HCT116 (cell line): ENCODE results near the gene PRKN. TPM values are rescaled to one million over a fixed set of nuclear protein-coding genes. Genes with fewer than 3 reads are reported as not detected.

Experiments
- ATAC-seq: fragments of 200-7000 bp; cut with Tn5 transposase; 2 replicates; pipeline ENCODE4 v1.9.1; 2020; ENCODE audit warnings: mild to moderate bottlenecking, moderate library complexity
- BruUV-seq: library from RNA; stranded (reverse); fragments of 400-500 nt; replicated peaks from 2 replicates; lab custom pipeline; 2021; lab: Mats Ljungman, UMichigan
- CTCF ChIA-PET: fragments of 300-600 bp; sonication (Branson Sonifier 250); formaldehyde crosslinking; loops from one replicate; lab custom pipeline; 2021; ENCODE audit warnings: antibody characterized with exemption; lab: Charles Lee
- POLR2A ChIA-PET: fragments of 300-600, 350-600 bp; sonication (Branson Sonifier 250); formaldehyde crosslinking; loops from one replicate; lab custom pipeline; 2021; ENCODE audit warnings: antibody characterized with exemption; lab: Charles Lee
- RAD21 ChIA-PET, 2 experiments: fragments of 300-600 bp; sonication (Branson Sonifier 250); formaldehyde crosslinking; loops; one replicate each; lab custom pipeline; 2023; ENCODE audit warnings: low total read pairs in 2 of 2; ENCODE audit not compliant: uncharacterized antibody in 2 of 2, unreplicated experiment in 2 of 2, low non-redundant PET in 1 of 2; lab: Charles Lee
- DNase-seq: peaks from one replicate; pipeline ENCODE4 v3.0.0-alpha.2; 2010; ENCODE audit warnings: low read depth, low spot score
- H2AFZ ChIP-seq: fragments of 200-600 bp; shearing (Covaris generic), sonication (generic); 2 replicates; pipeline ENCODE4 v1.6.1; 2017; ENCODE audit warnings: low read depth, mixed run types, mixed read lengths, antibody characterized with exemption, low read length; ENCODE audit not compliant: poor library complexity, severe bottlenecking
- H3K27ac ChIP-seq: 2 replicates; pipeline ENCODE4 v1.5.1; 2012; ENCODE audit warnings: low read depth, low read length
- H3K27me3 ChIP-seq: fragments of 200-600 bp; sonication (generic); 2 replicates; pipeline ENCODE4 v1.6.1; 2016; ENCODE audit warnings: mixed run types, low read length, mixed read lengths; ENCODE audit not compliant: insufficient read depth
- H3K36me3 ChIP-seq, 2 experiments: fragments of 200-500 bp in 1 of 2; fragments of 200-600 bp in 1 of 2; sonication (Bioruptor generic) in 1 of 2; sonication (generic) in 1 of 2; 2 replicates each; pipeline versions ENCODE4 v1.5.1 to v1.6.1; 2014 to 2016; ENCODE audit warnings: low read length in 2 of 2, inconsistent platforms in 1 of 2, mixed read lengths in 1 of 2, mixed run types in 1 of 2; ENCODE audit not compliant: insufficient read depth in 2 of 2, control insufficient read depth in 1 of 2
- H3K4me1 ChIP-seq, 2 experiments: fragments of 200-600 bp in 1 of 2; sonication (generic) in 1 of 2; 2 replicates each; pipeline versions ENCODE4 v1.5.1 to v1.6.1; 2012 to 2017; ENCODE audit warnings: low read length in 2 of 2, inconsistent platforms in 1 of 2, mild to moderate bottlenecking in 1 of 2, mixed read lengths in 1 of 2, mixed run types in 1 of 2, moderate library complexity in 1 of 2; ENCODE audit not compliant: insufficient read depth in 2 of 2, control insufficient read depth in 1 of 2
- H3K4me2 ChIP-seq: fragments of 200-600 bp; sonication (generic); 2 replicates; pipeline ENCODE4 v1.6.1; 2017; ENCODE audit warnings: mixed run types, low read length, mixed read lengths
- H3K4me3 ChIP-seq, 2 experiments: fragments of 200-600 bp in 1 of 2; sonication (generic) in 1 of 2; replicated peaks in 1 of 2; 2 replicates each; pipeline ENCODE4 v1.5.1; 2011 to 2016; ENCODE audit warnings: low read length in 2 of 2, control low read depth in 1 of 2, low read depth in 1 of 2, mild to moderate bottlenecking in 1 of 2, mixed read lengths in 1 of 2, mixed run types in 1 of 2
- H3K79me2 ChIP-seq: fragments of 200-600 bp; sonication (generic); 2 replicates; pipeline ENCODE4 v1.6.1; 2017; ENCODE audit warnings: mild to moderate bottlenecking, mixed run types, low read length, moderate library complexity, mixed read lengths; ENCODE audit not compliant: insufficient read depth
- H3K9ac ChIP-seq: fragments of 200-600 bp; sonication (generic); 2 replicates; pipeline ENCODE4 v1.6.1; 2016; ENCODE audit warnings: low read length, mixed read lengths
- H3K9me2 ChIP-seq: fragments of 200-600 bp; sonication (generic), shearing (Covaris generic); 2 replicates; pipeline ENCODE4 v1.6.1; 2017; ENCODE audit warnings: mixed run types, mild to moderate bottlenecking, moderate library complexity; ENCODE audit not compliant: insufficient read depth
- H3K9me3 ChIP-seq, 2 experiments: fragments of 200-500 bp in 1 of 2; fragments of 200-600 bp in 1 of 2; sonication (Bioruptor generic) in 1 of 2; sonication (generic) in 1 of 2; 2 replicates each; pipeline ENCODE4 v1.6.1; 2014 to 2017; ENCODE audit warnings: low read length in 2 of 2, mixed read lengths in 2 of 2, inconsistent platforms in 1 of 2, low read depth in 1 of 2, mild to moderate bottlenecking in 1 of 2, mixed run types in 1 of 2, moderate library complexity in 1 of 2; ENCODE audit not compliant: control insufficient read depth in 1 of 2, insufficient read depth in 1 of 2
- H4K20me1 ChIP-seq: fragments of 200-600 bp; sonication (generic), shearing (Covaris generic); 2 replicates; pipeline ENCODE4 v1.6.1; 2017; ENCODE audit warnings: mixed run types, mild to moderate bottlenecking, moderate library complexity; ENCODE audit not compliant: insufficient read depth
- CBX3 ChIP-seq: IDR thresholded peaks from 2 replicates; pipeline ENCODE4 v1.6.1; 2012; ENCODE audit warnings: low read depth
- CEBPB ChIP-seq: IDR thresholded peaks from 2 replicates; pipeline ENCODE4 v1.6.1; 2012; ENCODE audit warnings: low read depth
- EGR1 ChIP-seq: IDR thresholded peaks from 2 replicates; pipeline ENCODE4 v1.6.1; 2012; ENCODE audit warnings: low read depth
- ELF1 ChIP-seq: IDR thresholded peaks from 2 replicates; pipeline ENCODE4 v1.6.1; 2012; ENCODE audit warnings: low read depth, borderline replicate concordance
- EZH2 ChIP-seq: fragments of 200-600 bp; sonication (generic); IDR thresholded peaks from 2 replicates; pipeline ENCODE4 v1.6.1; 2017; ENCODE audit warnings: antibody characterized with exemption, mixed run types
- EZH2phosphoT487 ChIP-seq: fragments of 200-600 bp; IDR thresholded peaks from 2 replicates; pipeline ENCODE4 v1.6.1; 2018; ENCODE audit warnings: antibody characterized with exemption, borderline replicate concordance
- FOSL1 ChIP-seq: IDR thresholded peaks from 2 replicates; pipeline ENCODE4 v1.6.1; 2012; ENCODE audit warnings: low read depth
- JUND ChIP-seq: IDR thresholded peaks from 2 replicates; pipeline ENCODE4 v1.6.1; 2012
- MAX ChIP-seq: IDR thresholded peaks from 2 replicates; pipeline ENCODE4 v1.6.1; 2012
- POLR2A ChIP-seq: IDR thresholded peaks from 2 replicates; pipeline ENCODE4 v1.7.0; 2011; ENCODE audit warnings: borderline replicate concordance; ENCODE audit not compliant: insufficient read depth, insufficient read length; ENCODE audit errors: extremely low read depth
- POLR2AphosphoS5 ChIP-seq: IDR thresholded peaks from 2 replicates; pipeline ENCODE4 v1.6.1; 2011; ENCODE audit warnings: mild to moderate bottlenecking, low read depth, low read length, moderate library complexity
- RAD21 ChIP-seq: IDR thresholded peaks from 2 replicates; pipeline ENCODE4 v1.6.1; 2012; ENCODE audit warnings: low read depth, mild to moderate bottlenecking
- SIN3A ChIP-seq: IDR thresholded peaks from 2 replicates; pipeline ENCODE4 v1.6.1; 2012; ENCODE audit warnings: low read depth
- SP1 ChIP-seq: IDR thresholded peaks from 2 replicates; pipeline ENCODE4 v1.6.1; 2012; ENCODE audit warnings: low read depth
- SRF ChIP-seq: IDR thresholded peaks from 2 replicates; pipeline ENCODE4 v1.6.1; 2012; ENCODE audit warnings: low read depth
- TCF7L2 ChIP-seq: IDR thresholded peaks from 2 replicates; pipeline ENCODE4 v1.7.0; 2011; ENCODE audit warnings: borderline replicate concordance, inconsistent platforms; ENCODE audit not compliant: insufficient read depth, insufficient read length; ENCODE audit errors: extremely low read depth
- YY1 ChIP-seq: IDR thresholded peaks from 2 replicates; pipeline ENCODE4 v1.6.1; 2011; ENCODE audit warnings: low read length, low read depth, moderate library complexity, mild to moderate bottlenecking; ENCODE audit not compliant: insufficient replicate concordance; ENCODE audit errors: extremely low read depth
- ZBTB33 ChIP-seq: IDR thresholded peaks from 2 replicates; pipeline ENCODE4 v1.6.1; 2011; ENCODE audit warnings: mild to moderate bottlenecking, low read length, moderate library complexity; ENCODE audit not compliant: insufficient replicate concordance; ENCODE audit errors: extremely low read depth
- ZFX ChIP-seq: fragments of 450-650 bp; IDR thresholded peaks from 2 replicates; pipeline ENCODE4 v1.6.1; 2017
- ZNF274 ChIP-seq: fragments of 200-500 bp; sonication (Bioruptor generic); IDR thresholded peaks from 2 replicates; pipeline ENCODE4 v1.6.1; 2014; ENCODE audit warnings: mild to moderate bottlenecking, low read depth, low read length, inconsistent platforms
- intact Hi-C: fragments of 100-400 bp; cut with micrococcal nuclease; formaldehyde crosslinking; loops from 2 replicates; pipeline ENCODE4 v1.10.0; 2022
- total RNA-seq: library from RNA; stranded (reverse); gene quantifications from one replicate; pipeline ENCODE4 v1.2.1, GENCODE V29; 2021; ENCODE audit not compliant: unreplicated experiment

The PRKN gene
- total RNA-seq, 1 experiment from 2014 or later = 2.6 TPM

GRCh38 chr6:162690158-162690557, 37.4 kb downstream of the PRKN start:
- CTCF ChIA-PET = no interaction called here
- no peaks in the 10 kb centered on the region for H3K4me1 ChIP-seq
- BruUV-seq = no TSS peak
- RAD21 ChIA-PET = no interaction called here
- H3K4me3 ChIP-seq = no peak overlapping the region
- H3K4me2 ChIP-seq = no peak overlapping the region
- ATAC-seq (no peak), DNase-seq (no peak)
- no peak overlapping the region for H3K9ac ChIP-seq
- no peaks in the 10 kb centered on the region for H3K9me2 ChIP-seq
- no peaks in the 10 kb centered on the region for H3K27me3 ChIP-seq
- POLR2A ChIA-PET = no interaction called here
- TF ChIP-seq FOSL1 (no peak), SRF (no peak), RAD21 (no peak), CEBPB (no peak), EZH2 (no peak), YY1 (no peak), TCF7L2 (no peak), ZNF274 (no peak), ELF1 (no peak), POLR2AphosphoS5 (no peak), JUND (no peak), SP1 (no peak), SIN3A (no peak), EGR1 (no peak), CBX3 (no peak), EZH2phosphoT487 (no peak), MAX (no peak), POLR2A (no peak), ZBTB33 (no peak), ZFX (no peak)
- no peak overlapping the region for H3K27ac ChIP-seq
- no peaks in the 10 kb centered on the region for H3K79me2 ChIP-seq
- no peaks in the 10 kb centered on the region for H3K9me3 ChIP-seq
- intact Hi-C loops = no loop called here
- H4K20me1 ChIP-seq = no peaks in the 10 kb centered on the region
- H3K36me3 ChIP-seq = no peaks in the 10 kb centered on the region
- H2AFZ ChIP-seq = no peak overlapping the region
